ENCODE measurements around the gene GIGYF2. TPM values are rescaled to one million over a fixed set of nuclear protein-coding genes. Genes with fewer than 3 reads are reported as not detected.

GIGYF2 gene
- total and polyA plus RNA-seq, 2 donors from 2014 or later = 13.5 to 79.8 TPM

- intact Hi-C loops (cut with DNase I) = no loop called here
- peaks cover 24 to 39% (median 35%) of the 10 kb centered on the region in 3 donors for H3K36me3 ChIP-seq (ENCODE audit: control insufficient read depth in 2 of 3, insufficient read depth in 3 of 3, low read length in 3 of 3)
These were observed 97.8 kb downstream of the GIGYF2 start for GRCh38 chr2:232794981-232795380.

GRCh38 chr2:232795920-232796319 lies 98.8 kb downstream of the GIGYF2 start:
- no peak overlapping the region for H3K27ac ChIP-seq (ENCODE audit: low read depth in 2 of 2, low read length in 2 of 2)
- no peak overlapping the region for H3K9ac ChIP-seq (ENCODE audit: low read length in 3 of 3)
- no peaks in the 10 kb centered on the region for H3K4me1 ChIP-seq (ENCODE audit: control insufficient read depth in 2 of 3, insufficient read depth in 2 of 3, low read depth in 1 of 3, low read length in 3 of 3)
- no peak for TF ChIP-seq CTCF (IDR thresholded peaks at IDR 0.05; ENCODE audit: borderline replicate concordance, extremely low read depth, insufficient read depth)
- no peaks in the 10 kb centered on the region for H3K9me3 ChIP-seq (ENCODE audit: control insufficient read depth in 2 of 3, insufficient read depth in 1 of 3, low read length in 3 of 3)
- FAIRE-seq (no peak), DNase-seq (no peak)
- intact Hi-C loops (cut with DNase I) = no loop called here
- H3K36me3 ChIP-seq (ENCODE audit: control insufficient read depth in 2 of 3, insufficient read depth in 3 of 3, low read length in 3 of 3) = peaks cover 21 to 36% (median 30%) of the 10 kb centered on the region in 3 donors
- H3K4me3 ChIP-seq (ENCODE audit: low read length in 3 of 3) = no peak overlapping the region
- H3K27me3 ChIP-seq (ENCODE audit: control insufficient read depth, insufficient read depth, low read length) = no peaks in the 10 kb centered on the region

More at GRCh38 chr2:232794981-232795380, 97.8 kb downstream of the GIGYF2 start:
- DNase-seq = no peak
- H3K4me3 ChIP-seq (ENCODE audit: low read length in 3 of 3) = no peak overlapping the region
- no peak overlapping the region for H3K27ac ChIP-seq (ENCODE audit: low read depth in 2 of 2, low read length in 2 of 2)
- no peak for TF ChIP-seq CTCF (IDR thresholded peaks at IDR 0.05; ENCODE audit: borderline replicate concordance, extremely low read depth, insufficient read depth)
- H3K4me1 ChIP-seq (ENCODE audit: control insufficient read depth in 2 of 3, insufficient read depth in 2 of 3, low read depth in 1 of 3, low read length in 3 of 3) = no peaks in the 10 kb centered on the region
- no peak overlapping the region for H3K9ac ChIP-seq (ENCODE audit: low read length in 3 of 3)
- no peaks in the 10 kb centered on the region for H3K27me3 ChIP-seq (ENCODE audit: control insufficient read depth, insufficient read depth, low read length)
- H3K9me3 ChIP-seq (ENCODE audit: control insufficient read depth in 2 of 3, insufficient read depth in 1 of 3, low read length in 3 of 3) = no peaks in the 10 kb centered on the region
- FAIRE-seq = no peak

- DNase-seq = no peak
- no peak for TF ChIP-seq CTCF (IDR thresholded peaks at IDR 0.05; ENCODE audit: borderline replicate concordance, extremely low read depth, insufficient read depth)
- H3K36me3 ChIP-seq (ENCODE audit: control insufficient read depth in 2 of 3, insufficient read depth in 3 of 3, low read length in 3 of 3) = peaks cover 3 to 16% (median 15%) of the 10 kb centered on the region in 3 donors
- H3K27ac ChIP-seq (ENCODE audit: low read depth in 2 of 2, low read length in 2 of 2) = no peak overlapping the region
- H3K4me1 ChIP-seq (ENCODE audit: control insufficient read depth in 2 of 3, insufficient read depth in 2 of 3, low read depth in 1 of 3, low read length in 3 of 3) = no peaks in the 10 kb centered on the region
- intact Hi-C loops (cut with DNase I) = no loop called here
- no peaks in the 10 kb centered on the region for H3K27me3 ChIP-seq (ENCODE audit: control insufficient read depth, insufficient read depth, low read length)
- H3K4me3 ChIP-seq (ENCODE audit: low read length in 3 of 3) = no peak overlapping the region
- no peak for FAIRE-seq
- H3K9me3 ChIP-seq (ENCODE audit: control insufficient read depth in 2 of 3, insufficient read depth in 1 of 3, low read length in 3 of 3) = no peaks in the 10 kb centered on the region
- no peak overlapping the region for H3K9ac ChIP-seq (ENCODE audit: low read length in 3 of 3)
These were observed 101.1 kb downstream of the GIGYF2 start for GRCh38 chr2:232798187-232798586.

- DNase-seq (no peak), FAIRE-seq (no peak)
- no peak overlapping the region for H3K4me3 ChIP-seq (ENCODE audit: low read length in 3 of 3)
- no peaks in the 10 kb centered on the region for H3K9me3 ChIP-seq (ENCODE audit: control insufficient read depth in 2 of 3, insufficient read depth in 1 of 3, low read length in 3 of 3)
- no peaks in the 10 kb centered on the region for H3K4me1 ChIP-seq (ENCODE audit: control insufficient read depth in 2 of 3, insufficient read depth in 2 of 3, low read depth in 1 of 3, low read length in 3 of 3)
- intact Hi-C loops (cut with DNase I) = no loop called here
- no peaks in the 10 kb centered on the region for H3K27me3 ChIP-seq (ENCODE audit: control insufficient read depth, insufficient read depth, low read length)
- no peak overlapping the region for H3K27ac ChIP-seq (ENCODE audit: low read depth in 2 of 2, low read length in 2 of 2)
- TF ChIP-seq CTCF (IDR thresholded peaks at IDR 0.05; ENCODE audit: borderline replicate concordance, extremely low read depth, insufficient read depth) = no peak
- peaks cover 0 to 13% (median 9%) of the 10 kb centered on the region in 3 donors for H3K36me3 ChIP-seq (ENCODE audit: control insufficient read depth in 2 of 3, insufficient read depth in 3 of 3, low read length in 3 of 3)
- no peak overlapping the region for H3K9ac ChIP-seq (ENCODE audit: low read length in 3 of 3)
These were observed 103.0 kb downstream of the GIGYF2 start for GRCh38 chr2:232800166-232800565.
